Ovary (tissue), 9 donors: ENCODE data around the gene PRKCE. TPM values are rescaled to one million over a fixed set of nuclear protein-coding genes. Genes with fewer than 3 reads are reported as not detected.
A peak's percentile ranks its signal among the peaks of the same experiment; 100 is the strongest.

ENCODE experiments used
- DNase-seq, 5 donors: peaks; one replicate each; pipeline ENCODE4 v3.0.0-alpha.2; 2019 to 2020
- H3K27ac ChIP-seq, 2 donors: fragments of 200-600 bp; one replicate each; pipeline versions ENCODE4 v1.5.1 to v1.8.0; 2019 to 2022
- H3K27me3 ChIP-seq: fragments of 200-600 bp; one replicate; pipeline ENCODE4 v1.8.0; 2022
- H3K36me3 ChIP-seq: fragments of 200-600 bp; sonication (generic); one replicate; pipeline ENCODE4 v1.5.1; 2019
- H3K4me1 ChIP-seq: one replicate; pipeline ENCODE4 v1.8.1; 2013; ENCODE audit warnings: mild to moderate bottlenecking, moderate library complexity; ENCODE audit not compliant: insufficient read depth
- H3K4me3 ChIP-seq: fragments of 200-600 bp; sonication (generic); one replicate; pipeline ENCODE4 v1.5.1; 2017
- H3K9me3 ChIP-seq, 2 donors: fragments of 200-600 bp in 1 of 2; sonication (generic) in 1 of 2; one replicate each; pipeline versions ENCODE4 v1.5.1 to v1.8.1; 2013 to 2019; ENCODE audit warnings: mild to moderate bottlenecking in 1 of 2, moderate library complexity in 1 of 2
- EP300 ChIP-seq: sonication (generic); formaldehyde crosslinking; IDR thresholded peaks from one replicate; pipeline ENCODE4 v1.6.1; 2017; ENCODE audit warnings: antibody characterized with exemption
- POLR2A ChIP-seq: fragments of 450-650 bp; IDR thresholded peaks from one replicate; pipeline ENCODE4 v1.6.1; 2017; ENCODE audit warnings: antibody characterized with exemption, mild to moderate bottlenecking, moderate library complexity
- WGBS, 3 donors: extraction: QIAGEN DNeasy Blood & Tissue Kit in 1 of 3; methylation state at CpG; one replicate each; pipeline versions ENCODE4 v1.1.5 to v1.1.7; 2013 to 2017; 5-methylcytosine and 5-hydroxymethylcytosine counted together
- intact Hi-C, 4 donors: fragments of 100-400 bp; cut with DNase I; formaldehyde crosslinking; loops; one replicate each; pipeline versions ENCODE4 v1.11.0 to v1.15.1; 2022 to 2023
- polyA plus RNA-seq, 2 donors: library from polyadenylated mRNA; stranded (reverse); fragments of 200-250 nt in 1 of 2; fragments of 350-450 nt in 1 of 2; fragmentation: Illumina TruSeq in 1 of 2; extraction: RNeasy Lipid Tissue Mini Kit (QIAGEN cat#74804) in 1 of 2; gene quantifications; one replicate each; pipeline ENCODE4 v1.2.3, GENCODE V29; 2013 to 2014
- total RNA-seq, 7 donors: library from RNA; depleted of rRNA in 2 of 7; stranded (reverse); fragments of >200 nt in 2 of 7; fragmentation: NEBNext Ultra II Directional in 3 of 7; extraction: Animal tissue kit (Norgen Biotek cat#: 25700) in 3 of 7; gene quantifications; one replicate each; pipeline versions ENCODE4 v1.1.0 to v1.2.4, GENCODE V29; 2016 to 2023
- TF ChIP-seq, protein P1 (sequence below), 3 donors: fragments of 450-650 bp in 2 of 3; fragments of 200-600 bp in 1 of 3; IDR thresholded peaks; one replicate each; pipeline versions ENCODE4 v1.5.1 to v1.8.0; 2016 to 2022; ENCODE audit warnings: antibody characterized with exemption in 3 of 3, mild to moderate bottlenecking in 1 of 3
- donor health status: DM: no; HTN: no; CAD: no; lungs with moderate emphysema.
- donor health status: DM: no; HTN: no; CAD: no.
- donor health status: Bipolar disorder and iron deficiency.
- donor health status: DM: yes; HTN: yes; CAD: no.
- donor health status: DM: no; HTN: no; CAD: no.
- donor health status: DM: yes; HTN: yes; CAD: no.

Gene PRKCE
- total and polyA plus RNA-seq, 9 donors, result 3.1 to 22.8 (median 12.8) TPM

DNA sequence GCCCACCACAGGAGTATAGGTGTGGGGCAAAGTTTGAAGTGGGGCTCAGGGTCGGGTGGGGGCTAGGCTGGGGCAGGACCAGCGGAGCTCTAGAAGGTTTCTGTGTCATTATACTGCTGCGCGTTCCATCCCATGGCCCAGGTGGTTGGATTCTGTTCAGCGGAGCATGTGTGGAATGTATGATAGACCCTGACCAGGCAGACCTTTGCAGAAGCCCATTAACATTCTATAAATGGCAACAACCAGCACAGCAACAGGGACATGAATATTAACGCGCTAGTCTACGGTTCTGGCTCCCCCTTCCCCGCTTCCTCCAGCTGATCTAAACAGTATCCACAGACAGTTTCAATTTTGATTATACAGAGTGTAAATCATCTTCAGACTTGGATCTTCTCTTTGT lies 4.1 kb upstream of the PRKCE start:
- Histone ChIP-seq H3K36me3 (no peaks in the 10 kb centered on the region), H3K27me3 (no peaks in the 10 kb centered on the region), H3K9me3 (no peaks in the 10 kb centered on the region), H3K27ac (no peak overlapping the region), H3K4me1 (peaks cover 1% of the 10 kb centered on the region), H3K4me3 (no peak overlapping the region)
- 70 to 87% (median 70%) methylated on average over 9 of the region's 9 CpGs for WGBS, 3 donors
- no peak for TF ChIP-seq EP300
- TF ChIP-seq, protein P1, sequence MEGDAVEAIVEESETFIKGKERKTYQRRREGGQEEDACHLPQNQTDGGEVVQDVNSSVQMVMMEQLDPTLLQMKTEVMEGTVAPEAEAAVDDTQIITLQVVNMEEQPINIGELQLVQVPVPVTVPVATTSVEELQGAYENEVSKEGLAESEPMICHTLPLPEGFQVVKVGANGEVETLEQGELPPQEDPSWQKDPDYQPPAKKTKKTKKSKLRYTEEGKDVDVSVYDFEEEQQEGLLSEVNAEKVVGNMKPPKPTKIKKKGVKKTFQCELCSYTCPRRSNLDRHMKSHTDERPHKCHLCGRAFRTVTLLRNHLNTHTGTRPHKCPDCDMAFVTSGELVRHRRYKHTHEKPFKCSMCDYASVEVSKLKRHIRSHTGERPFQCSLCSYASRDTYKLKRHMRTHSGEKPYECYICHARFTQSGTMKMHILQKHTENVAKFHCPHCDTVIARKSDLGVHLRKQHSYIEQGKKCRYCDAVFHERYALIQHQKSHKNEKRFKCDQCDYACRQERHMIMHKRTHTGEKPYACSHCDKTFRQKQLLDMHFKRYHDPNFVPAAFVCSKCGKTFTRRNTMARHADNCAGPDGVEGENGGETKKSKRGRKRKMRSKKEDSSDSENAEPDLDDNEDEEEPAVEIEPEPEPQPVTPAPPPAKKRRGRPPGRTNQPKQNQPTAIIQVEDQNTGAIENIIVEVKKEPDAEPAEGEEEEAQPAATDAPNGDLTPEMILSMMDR (IDR thresholded peaks at IDR 0.05), result no peak
- no peak for TF ChIP-seq POLR2A
- DNase-seq, result no peak
- intact Hi-C loops, result loop anchor here in 2 of 4 donors (5.0 to 10.0 kb wide), 2 partner anchors 125 to 127 kb away; no protein-coding TSS in a partner anchor

DNA sequence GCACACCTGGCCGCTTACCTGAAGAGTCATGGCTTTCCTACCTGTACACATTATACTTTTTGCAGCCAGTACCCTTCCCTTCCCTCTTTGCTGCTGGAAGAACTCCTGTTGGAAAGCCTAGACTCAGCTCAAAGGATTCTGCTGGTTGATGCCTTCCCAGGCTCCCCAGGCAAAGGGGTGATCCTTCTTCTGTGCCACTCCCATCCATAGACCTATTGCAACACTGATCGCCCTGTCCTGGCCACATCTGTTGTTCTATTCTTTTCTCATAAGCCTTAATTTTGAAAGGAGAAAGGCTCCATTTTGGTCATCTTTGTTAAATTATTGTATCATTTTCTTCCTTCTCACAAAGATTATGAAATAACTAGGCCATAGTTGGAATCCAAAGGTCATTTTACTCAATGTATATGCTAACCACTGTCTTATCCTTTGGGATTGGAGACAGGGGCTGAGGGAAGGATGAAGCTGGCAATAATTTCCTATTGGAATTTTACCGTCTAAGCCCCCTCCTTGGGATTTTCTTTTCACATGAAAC lies 3.4 kb upstream of the PRKCE start:
- intact Hi-C loops, result loop anchor here in 2 of 4 donors (5.0 to 10.0 kb wide), 2 partner anchors 124 to 127 kb away; no protein-coding TSS in a partner anchor
- no peaks in the 10 kb centered on the region for H3K36me3 ChIP-seq
- no peak for TF ChIP-seq EP300
- no peak for TF ChIP-seq POLR2A
- TF ChIP-seq, protein P1 (IDR thresholded peaks at IDR 0.05), result no peak
- no peak overlapping the region for H3K27ac ChIP-seq
- DNase-seq, result no peak
- 93 to 96% (median 96%) methylated on average over 3 of the region's 3 CpGs for WGBS, 3 donors
- H3K4me3 ChIP-seq, result no peak overlapping the region
- H3K9me3 ChIP-seq, result no peaks in the 10 kb centered on the region
- H3K4me1 ChIP-seq, result peaks cover 5% of the 10 kb centered on the region
- H3K27me3 ChIP-seq, result no peaks in the 10 kb centered on the region

DNA sequence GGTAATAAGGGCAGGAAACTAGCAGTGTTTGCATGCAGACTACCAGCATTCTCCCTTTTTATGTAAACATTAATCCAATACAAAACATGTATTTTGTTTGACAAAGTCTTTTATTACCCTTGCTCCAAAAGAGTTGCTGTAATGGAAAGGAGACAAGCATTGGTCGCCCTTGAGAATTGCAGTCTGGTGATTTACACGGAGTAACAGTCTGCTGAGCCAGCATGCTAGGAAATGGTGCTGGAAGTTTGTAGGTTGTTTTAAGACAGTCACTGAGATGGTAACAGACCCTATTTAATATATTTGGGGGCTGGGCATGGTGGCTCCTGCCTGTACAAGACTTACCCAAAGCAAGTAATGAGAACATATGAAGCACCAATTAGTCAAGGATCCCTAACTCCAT lies 2.8 kb upstream of the PRKCE start:
- DNase-seq, result no peak
- 84 to 91% (median 85%) methylated on average over 2 of the region's 2 CpGs for WGBS, 3 donors
- no peak for TF ChIP-seq EP300
- TF ChIP-seq, protein P1 (IDR thresholded peaks at IDR 0.05), result no peak
- Histone ChIP-seq H3K27me3 (no peaks in the 10 kb centered on the region), H3K4me3 (no peak overlapping the region), H3K27ac (no peak overlapping the region), H3K36me3 (no peaks in the 10 kb centered on the region), H3K9me3 (no peaks in the 10 kb centered on the region), H3K4me1 (peaks cover 5% of the 10 kb centered on the region)
- intact Hi-C loops, result loop anchor here in 2 of 4 donors (5.0 to 10.0 kb wide), 2 partner anchors 124 to 126 kb away; no protein-coding TSS in a partner anchor

- peaks cover 5% of the 10 kb centered on the region for H3K4me1 ChIP-seq
- 16 to 17% (median 17%) methylated on average over 10 of the region's 10 CpGs for WGBS, 3 donors
- H3K4me3 ChIP-seq, result peak overlapping the region; percentile 88
- no peaks in the 10 kb centered on the region for H3K9me3 ChIP-seq
- H3K36me3 ChIP-seq, result no peaks in the 10 kb centered on the region
- TF ChIP-seq EP300 (no peak), POLR2A (no peak)
- TF ChIP-seq, protein P1 (IDR thresholded peaks at IDR 0.05), result no peak
- H3K27me3 ChIP-seq, result no peaks in the 10 kb centered on the region
- intact Hi-C loops, result loop anchor here in 2 of 4 donors (5.0 to 10.0 kb wide), 2 partner anchors 123 to 125 kb away; no protein-coding TSS in a partner anchor
- DNase-seq, result no peak
- peak overlapping the region; percentile 100 for H3K27ac ChIP-seq
These were observed 2.0 kb upstream of the PRKCE start for GRCh38 chr2:45649462-45649857.
